Stimulated activated naive B cell treated with anti-CD40 and anti-IgM and Interleukin-4, amounts not matched to agents 10 μg/mL and 1 μg/mL and 100 μg/mL, for 72 hours (primary cell): ENCODE measurements around the gene ZNF584.
A peak's percentile ranks its signal among the peaks of the same experiment; 100 is the strongest.

Experiments used
- ATAC-seq, 2 donors: fragments of 150-1000 bp; cut with Tn5 transposase; replicated peaks; 2 replicates each; pipeline ENCODE4 v1.10.0; 2021; ENCODE audit warnings: moderate library complexity in 1 of 2
- DNase-seq: peaks from one replicate; pipeline ENCODE4 v3.0.0; 2021
- H3K27ac Mint-ChIP-seq: one replicate; pipeline ENCODE4 v1.8.0; 2022; ENCODE audit warnings: mild to moderate bottlenecking, mixed read lengths
- H3K27me3 Mint-ChIP-seq, 2 donors: one replicate each; pipeline ENCODE4 v1.8.0; 2022; ENCODE audit warnings: mixed read lengths in 2 of 2
- H3K36me3 Mint-ChIP-seq, 2 donors: one replicate each; pipeline ENCODE4 v1.8.0; 2022; ENCODE audit warnings: mixed read lengths in 2 of 2, mild to moderate bottlenecking in 1 of 2
- H3K4me1 Mint-ChIP-seq, 2 donors: one replicate each; pipeline ENCODE4 v1.8.0; 2022; ENCODE audit warnings: mixed read lengths in 2 of 2, mild to moderate bottlenecking in 1 of 2
- H3K4me3 Mint-ChIP-seq, 2 donors: one replicate each; pipeline ENCODE4 v1.8.0; 2022; ENCODE audit warnings: mild to moderate bottlenecking in 2 of 2, mixed read lengths in 2 of 2, moderate library complexity in 1 of 2
- H3K9me3 Mint-ChIP-seq, 2 donors: one replicate each; pipeline ENCODE4 v1.8.0; 2022; ENCODE audit warnings: mixed read lengths in 2 of 2, mild to moderate bottlenecking in 1 of 2

The ZNF584 gene

GRCh38 chr19:58450856-58451357, 42.5 kb downstream of the ZNF584 start:
- DNase-seq (no peak), ATAC-seq (peak; percentile 18 to 21)
- H3K27ac Mint-ChIP-seq: peak overlapping the region; percentile 86
- peaks cover 12 to 16% of the 10 kb centered on the region in 2 donors for H3K27me3 Mint-ChIP-seq
- peaks cover 7% of the 10 kb centered on the region in 2 donors for H3K9me3 Mint-ChIP-seq
- H3K4me1 Mint-ChIP-seq: peaks cover 23 to 27% of the 10 kb centered on the region in 2 donors
- peak overlapping the region; percentile 90 to 95 for H3K4me3 Mint-ChIP-seq
- peaks cover 24 to 35% of the 10 kb centered on the region in 2 donors for H3K36me3 Mint-ChIP-seq

- ATAC-seq: peak; percentile 98 to 99
- Mint-ChIP-seq H3K36me3 (peaks cover 28 to 40% of the 10 kb centered on the region in 2 donors), H3K9me3 (peaks cover 7% of the 10 kb centered on the region in 2 donors), H3K4me3 (peak within 1 kb of the TSS; percentile 90 to 95), H3K4me1 (peaks cover 23 to 27% of the 10 kb centered on the region in 2 donors), H3K27ac (peak within 1 kb of the TSS; percentile 86), H3K27me3 (peaks cover 12 to 15% of the 10 kb centered on the region in 2 donors)
- peak; percentile 94 for DNase-seq
Observed at GRCh38 chr19:58451358-58452101, 43.1 kb downstream of the ZNF584 start, which contains the start of gene ZNF324B. Gene ZNF324B (plus strand): TSS chr19:58451622. CDS start chr19:58453702, 2,080 bp downstream.

- H3K4me1 Mint-ChIP-seq: peaks cover 23 to 27% of the 10 kb centered on the region in 2 donors
- H3K9me3 Mint-ChIP-seq: peaks cover 0 to 2% of the 10 kb centered on the region in 2 donors
- ATAC-seq (no peak), DNase-seq (no peak)
- H3K36me3 Mint-ChIP-seq: peaks cover 37 to 50% of the 10 kb centered on the region in 2 donors
- no peak overlapping the region for H3K27ac Mint-ChIP-seq
- no peaks in the 10 kb centered on the region for H3K27me3 Mint-ChIP-seq
- H3K4me3 Mint-ChIP-seq: peak overlapping the region in 1 of 2 donors; percentile 10
Observed at GRCh38 chr19:58453743-58454142, 45.3 kb downstream of the ZNF584 start.

GRCh38 chr19:58455306-58455705, 46.9 kb downstream of the ZNF584 start:
- no peak for DNase-seq
- Mint-ChIP-seq H3K27me3 (no peaks in the 10 kb centered on the region), H3K27ac (no peak overlapping the region), H3K9me3 (no peaks in the 10 kb centered on the region), H3K36me3 (peaks cover 38 to 58% of the 10 kb centered on the region in 2 donors), H3K4me1 (peaks cover 23 to 27% of the 10 kb centered on the region in 2 donors), H3K4me3 (no peak overlapping the region)
- ATAC-seq: no peak

GRCh38 chr19:58456111-58456510, 47.7 kb downstream of the ZNF584 start:
- no peaks in the 10 kb centered on the region for H3K9me3 Mint-ChIP-seq
- no peaks in the 10 kb centered on the region for H3K27me3 Mint-ChIP-seq
- DNase-seq: no peak
- peaks cover 38 to 60% of the 10 kb centered on the region in 2 donors for H3K36me3 Mint-ChIP-seq
- H3K4me3 Mint-ChIP-seq: no peak overlapping the region
- H3K27ac Mint-ChIP-seq: no peak overlapping the region
- no peak for ATAC-seq
- H3K4me1 Mint-ChIP-seq: peaks cover 16 to 21% of the 10 kb centered on the region in 2 donors

GRCh38 chr19:58460039-58460438, 51.6 kb downstream of the ZNF584 start:
- no peak overlapping the region for H3K4me3 Mint-ChIP-seq
- DNase-seq (no peak), ATAC-seq (no peak)
- H3K4me1 Mint-ChIP-seq: peaks cover 0 to 11% of the 10 kb centered on the region in 2 donors
- no peak overlapping the region for H3K27ac Mint-ChIP-seq
- no peaks in the 10 kb centered on the region for H3K9me3 Mint-ChIP-seq
- no peaks in the 10 kb centered on the region for H3K27me3 Mint-ChIP-seq
- peaks cover 25 to 42% of the 10 kb centered on the region in 2 donors for H3K36me3 Mint-ChIP-seq

GRCh38 chr19:58466089-58466759, 57.8 kb downstream of the ZNF584 start:
- Mint-ChIP-seq H3K36me3 (peaks cover 13 to 28% of the 10 kb centered on the region in 2 donors), H3K27me3 (no peaks in the 10 kb centered on the region), H3K27ac (peak overlapping the region; percentile 94), H3K4me3 (peak overlapping the region; percentile 83 to 96), H3K9me3 (no peaks in the 10 kb centered on the region), H3K4me1 (peaks cover 20 to 31% of the 10 kb centered on the region in 2 donors)
- peak; percentile 14 to 18 for ATAC-seq
- DNase-seq: peak; percentile 18

GRCh38 chr19:58466760-58467589, 58.5 kb downstream of the ZNF584 start, which contains the start of gene ZNF324:
Gene ZNF324 (plus strand): TSS chr19:58467080. CDS start chr19:58469186, 2,106 bp downstream.
- Mint-ChIP-seq H3K27ac (peak within 1 kb of the TSS; percentile 94), H3K27me3 (no peaks in the 10 kb centered on the region), H3K36me3 (peaks cover 13 to 30% of the 10 kb centered on the region in 2 donors), H3K4me1 (peaks cover 20 to 31% of the 10 kb centered on the region in 2 donors), H3K9me3 (no peaks in the 10 kb centered on the region), H3K4me3 (peak within 1 kb of the TSS; percentile 83 to 96)
- ATAC-seq: peak; percentile 93 to 96
- DNase-seq: peak; percentile 95
